Cerebellar nuclear complex (tissue), 1 donor: ENCODE measurements around the gene PALD1.

ENCODE experiments used
- DNase-seq, 2 experiments: peaks; one replicate each; lab custom pipeline; 2025; lab: John Stamatoyannopoulos, UW

Gene PALD1

GRCh38 chr10:70535001-70535400 lies 56.4 kb downstream of the PALD1 start:
- DNase-seq, result no peak

DNA sequence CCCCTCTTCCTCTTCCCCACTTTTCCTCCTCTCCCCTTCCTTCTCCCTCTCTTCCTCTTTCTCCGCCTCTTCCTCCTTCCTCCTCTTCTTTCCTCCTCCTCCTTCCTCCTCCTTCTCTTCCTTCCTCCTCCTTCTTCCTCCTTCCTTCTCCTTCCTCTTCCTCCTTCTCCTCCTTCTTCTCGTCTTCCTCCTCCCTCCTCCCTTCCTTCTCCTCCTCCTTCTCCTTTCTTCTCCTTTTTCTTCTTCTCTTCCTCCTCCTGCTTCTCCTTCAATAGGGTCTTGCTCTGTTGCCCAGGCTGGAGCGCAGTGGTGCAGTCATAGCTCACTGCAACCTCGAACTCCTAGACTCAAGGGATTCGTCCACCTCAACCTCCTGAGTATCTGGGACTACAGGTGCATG lies 56.9 kb downstream of the PALD1 start:
- no peak for DNase-seq

GRCh38 chr10:70536196-70536861 lies 57.8 kb downstream of the PALD1 start:
- DNase-seq, result no peak

- no peak for DNase-seq
Observed at GRCh38 chr10:70537398-70538194, 59.0 kb downstream of the PALD1 start.

DNA sequence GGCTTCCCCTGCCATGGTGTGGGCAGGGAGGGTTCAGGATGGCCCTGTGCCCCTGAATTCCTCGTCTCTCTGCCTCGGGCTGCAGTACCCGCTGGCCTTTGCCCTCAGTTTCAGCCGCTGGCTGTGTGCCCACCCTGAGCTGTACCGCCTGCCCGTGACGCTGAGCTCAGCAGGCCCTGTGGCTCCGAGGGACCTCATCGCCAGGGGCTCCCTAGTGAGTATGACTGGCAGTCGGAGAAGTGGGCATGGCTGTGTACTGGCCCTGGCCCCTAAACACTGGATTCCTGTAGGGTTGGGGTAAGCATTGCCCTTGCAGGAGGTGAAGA lies 59.6 kb downstream of the PALD1 start:
- no peak for DNase-seq

GRCh38 chr10:70538731-70539338 lies 60.3 kb downstream of the PALD1 start:
- DNase-seq, result no peak

DNA sequence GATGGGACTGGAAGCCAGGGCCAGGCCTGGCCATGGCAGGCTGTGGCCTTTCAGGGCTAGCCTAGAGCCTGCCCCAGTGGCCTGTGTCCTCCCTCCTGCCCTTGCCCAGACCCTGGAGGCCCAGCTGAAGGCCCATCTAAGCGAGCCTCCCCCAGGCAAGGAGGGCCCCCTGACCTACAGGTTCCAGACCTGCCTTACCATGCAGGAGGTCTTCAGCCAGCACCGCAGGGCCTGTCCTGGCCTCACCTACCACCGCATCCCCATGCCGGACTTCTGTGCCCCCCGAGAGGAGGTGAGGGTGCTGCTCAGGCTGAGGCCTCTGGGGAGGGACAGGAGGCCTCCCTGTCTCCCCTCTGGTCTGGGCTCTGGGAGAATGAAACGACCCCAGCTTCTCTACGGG lies 60.9 kb downstream of the PALD1 start:
- no peak for DNase-seq

DNA sequence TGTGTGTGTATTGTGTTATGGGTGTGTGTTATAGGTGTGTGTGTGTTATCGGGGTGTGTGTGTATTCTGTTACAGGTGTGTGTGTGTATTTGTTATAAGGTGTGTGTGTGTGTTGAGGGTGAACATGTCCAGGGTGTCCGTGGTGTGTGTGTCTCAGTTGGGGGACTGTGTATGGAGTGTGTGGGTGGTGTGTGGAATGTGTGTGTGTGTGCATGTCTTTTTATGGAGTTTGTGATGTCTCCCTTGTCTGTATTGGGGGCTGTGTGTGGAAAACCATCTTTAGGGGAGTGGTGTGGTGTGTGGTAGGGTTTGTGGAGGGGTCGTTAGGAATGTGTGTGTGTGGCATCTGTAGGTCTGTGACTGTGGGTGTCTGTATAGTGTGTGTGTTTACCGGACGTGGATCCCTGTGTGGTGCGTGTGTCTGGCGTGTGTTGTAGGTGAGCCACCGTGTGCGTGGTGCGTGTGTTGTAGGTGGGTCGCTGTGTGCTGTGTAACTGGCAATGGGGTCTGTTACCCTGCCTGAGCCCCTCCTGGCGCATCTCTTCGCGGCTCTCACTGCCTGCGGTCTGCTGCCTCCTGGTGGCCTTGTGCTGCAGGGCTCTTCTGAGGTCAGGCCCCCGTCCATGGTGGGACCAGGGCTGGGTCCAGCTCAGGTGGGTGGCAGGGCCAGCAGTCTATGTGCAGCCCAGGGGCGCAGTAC lies 61.7 kb downstream of the PALD1 start:
- DNase-seq, result no peak

- no peak for DNase-seq
Observed at GRCh38 chr10:70540789-70541360, 62.3 kb downstream of the PALD1 start.

- DNase-seq, result no peak
Observed at GRCh38 chr10:70541736-70542564, 63.4 kb downstream of the PALD1 start.

- DNase-seq, result no peak
Observed at GRCh38 chr10:70542565-70542938, 64.0 kb downstream of the PALD1 start.

DNA sequence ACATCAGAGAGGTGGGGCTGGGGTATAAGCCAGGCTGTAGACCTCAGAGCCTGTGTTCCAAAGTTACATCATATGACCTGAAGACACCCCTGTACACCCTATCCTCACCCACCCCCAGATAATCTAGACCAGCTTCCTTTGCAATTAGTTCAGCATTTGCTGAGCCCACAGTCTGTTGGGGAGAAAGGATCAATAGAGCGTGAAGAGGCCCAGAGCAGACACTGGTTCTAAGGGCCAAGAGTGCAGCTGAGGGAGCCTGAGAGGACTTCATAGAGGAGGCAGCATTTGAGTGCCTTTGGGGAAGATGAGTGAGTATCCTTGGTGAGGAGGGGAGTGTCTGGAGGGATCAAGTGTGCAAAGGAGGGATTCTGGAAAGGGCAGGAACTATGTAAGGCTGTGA lies 65.3 kb downstream of the PALD1 start:
- no peak for DNase-seq

DNA sequence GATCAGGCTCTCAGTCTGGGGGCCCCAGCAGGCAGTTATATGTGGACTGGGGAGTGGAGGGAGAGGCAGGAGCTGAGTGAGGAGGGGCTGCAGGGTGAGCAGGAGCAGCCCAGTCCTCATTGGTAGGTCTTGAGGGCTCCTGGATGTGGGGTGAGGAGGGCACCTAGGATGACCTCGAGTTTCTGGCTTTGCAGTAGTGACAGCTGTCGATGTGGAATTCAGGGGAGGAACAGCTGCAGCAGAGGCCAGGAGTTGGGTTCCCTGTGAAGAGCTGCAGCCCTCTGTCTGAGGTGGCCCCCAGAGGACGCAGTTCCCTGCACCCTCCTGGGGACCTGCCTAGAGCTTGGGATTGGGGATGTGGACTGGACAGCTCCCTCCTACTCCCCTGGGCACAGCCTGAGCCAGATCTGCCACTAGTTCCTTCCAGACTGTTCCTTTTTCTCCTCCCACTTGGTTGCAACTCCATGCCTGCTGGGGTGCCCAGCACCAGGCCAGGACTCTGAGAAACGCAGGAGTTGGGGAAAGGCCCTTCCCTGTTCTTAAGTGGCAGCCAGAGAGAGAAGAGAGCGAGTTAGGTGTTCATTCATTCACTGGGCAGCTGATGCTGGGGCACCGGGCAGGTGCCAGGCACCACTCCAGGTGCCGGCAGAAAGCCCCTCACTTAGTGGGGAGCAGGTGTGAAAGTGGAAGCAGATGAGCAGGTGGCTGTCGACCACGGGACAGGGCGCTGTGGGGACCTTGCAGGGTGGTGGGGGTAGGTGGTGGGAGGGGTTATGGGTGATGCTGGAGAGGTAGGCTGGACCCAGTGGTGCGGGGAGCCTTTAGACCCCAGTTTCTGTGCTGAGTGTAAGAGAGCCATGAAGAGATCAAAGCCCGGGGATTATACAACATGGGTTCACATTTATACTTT lies 66.1 kb downstream of the PALD1 start:
- DNase-seq, result no peak

GRCh38 chr10:70546584-70546983 lies 68.0 kb downstream of the PALD1 start:
- DNase-seq, result no peak

- DNase-seq, result no peak
Observed at GRCh38 chr10:70549351-70549961, 70.9 kb downstream of the PALD1 start.

DNA sequence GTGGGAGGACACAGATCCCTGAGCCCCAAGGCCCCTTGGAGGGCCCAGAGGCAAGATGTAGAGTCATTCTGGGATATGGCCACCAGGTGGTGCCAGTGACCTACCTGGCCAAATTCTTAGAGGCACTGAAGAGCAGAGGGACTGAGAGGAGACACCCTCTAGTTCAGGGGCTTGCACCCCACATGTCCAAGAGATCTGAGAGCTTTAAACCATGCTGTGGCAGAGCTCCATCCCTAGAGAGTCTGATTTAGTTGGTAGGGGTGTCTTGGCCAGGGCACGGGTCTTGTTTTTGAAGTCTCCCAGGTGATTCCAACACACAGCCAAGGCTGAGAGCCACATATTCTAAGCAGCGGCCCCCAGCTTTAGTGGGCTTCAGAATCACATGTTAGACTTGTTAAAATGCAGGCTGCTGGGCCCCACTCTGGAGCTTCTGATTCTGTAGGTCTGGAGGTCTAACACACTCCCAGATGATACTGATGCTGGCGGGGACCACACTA lies 71.4 kb downstream of the PALD1 start:
- peak in 1 of 2 experiments; percentile 21 for DNase-seq

GRCh38 chr10:70550459-70550858 lies 71.9 kb downstream of the PALD1 start:
- no peak for DNase-seq

GRCh38 chr10:70551466-70551865 lies 72.9 kb downstream of the PALD1 start:
- DNase-seq, result no peak

GRCh38 chr10:70551971-70552422 lies 73.4 kb downstream of the PALD1 start:
- no peak for DNase-seq

- DNase-seq, result no peak
Observed at GRCh38 chr10:70552586-70552985, 74.0 kb downstream of the PALD1 start.
